ENCODE measurements around the gene CDK11B. TPM values are rescaled to one million over a fixed set of nuclear protein-coding genes. Genes with fewer than 3 reads are reported as not detected.

Gene CDK11B
- total and polyA plus RNA-seq, 2 donors (not counting 1 experiment from before 2014, with no cell fraction given) = 14.1 to 36.3 TPM

GRCh38 chr1:1603671-1604373, 55.0 kb downstream of the CDK11B start:
- H3K4me3 ChIP-seq (ENCODE audit: control extremely low read depth in 1 of 5, extremely low read depth in 1 of 5, insufficient read depth in 1 of 5, low read depth in 2 of 5, low read length in 4 of 5) = no peak overlapping the region
- no peaks in the 10 kb centered on the region for H3K36me3 ChIP-seq (replicated peaks in 1 of 2; ENCODE audit: control extremely low read depth in 1 of 2, control insufficient read depth in 1 of 2, extremely low read depth in 1 of 2, insufficient read depth in 2 of 2, low read length in 1 of 2)
- H3K9me3 Mint-ChIP-seq (ENCODE audit: insufficient read depth) = no peaks in the 10 kb centered on the region
- ChIA-PET CTCF (no interaction called here), POLR2A (interaction anchor here (0.5 to 0.8 kb wide), 2 partner anchors 11 to 20 kb away, joined by 3 to 10 read pairs; partner anchors contain the start of gene MIB2)
- peaks cover 31% of the 10 kb centered on the region for H3K4me1 Mint-ChIP-seq
- TF ChIP-seq EZH2 (IDR thresholded peaks at IDR 0.05; ENCODE audit: borderline replicate concordance, insufficient read depth, low read depth, low read length, poor library complexity, severe bottlenecking) = no peak
- TF ChIP-seq CTCF (IDR thresholded peaks at IDR 0.05) = no peak
- no peaks in the 10 kb centered on the region for H4K20me1 ChIP-seq (ENCODE audit: control insufficient read depth, insufficient read depth, low read length, poor library complexity, severe bottlenecking)
- H3K4me2 ChIP-seq (replicated peaks; ENCODE audit: low read depth, low read length, poor library complexity, severe bottlenecking) = no peak overlapping the region
- peaks cover 3% of the 10 kb centered on the region for H3K27me3 Mint-ChIP-seq
- no peak overlapping the region for H3K27ac ChIP-seq (ENCODE audit: low read length in 2 of 2)
- ATAC-seq (ENCODE audit: low read depth) = no peak
- peak; percentile 10 for DNase-seq
- H3K4me1 ChIP-seq (ENCODE audit: control insufficient read depth in 2 of 2, insufficient read depth in 2 of 2, low read length in 2 of 2) = peaks cover 27 to 37% of the 10 kb centered on the region in 2 donors
- H3K9ac ChIP-seq (ENCODE audit: low read length) = no peak overlapping the region
- peaks cover 0 to 17% (median 3%) of the 10 kb centered on the region in 4 experiments for H3K27me3 ChIP-seq (replicated peaks in 1 of 4; ENCODE audit: control extremely low read depth in 1 of 4, control insufficient read depth in 3 of 4, insufficient read depth in 4 of 4, low read length in 3 of 4)
- no peak overlapping the region for H3K27ac Mint-ChIP-seq
- WGBS (ENCODE audit: insufficient coverage) = 85% methylated on average over 10 of the region's 13 CpGs
- intact Hi-C loops (cut with micrococcal nuclease) = no loop called here
- H3K9me3 ChIP-seq (ENCODE audit: control extremely low read depth in 1 of 3, control insufficient read depth in 2 of 3, insufficient read depth in 1 of 3, low read length in 2 of 3) = no peaks in the 10 kb centered on the region
- H3K4me3 Mint-ChIP-seq = no peak overlapping the region
- no peak overlapping the region for H2AFZ ChIP-seq (ENCODE audit: insufficient read depth, low read depth, low read length, poor library complexity, severe bottlenecking)
- no peaks in the 10 kb centered on the region for H3K79me2 ChIP-seq (ENCODE audit: control insufficient read depth, insufficient read depth, low read length)

GRCh38 chr1:1602968-1603506, 55.8 kb downstream of the CDK11B start:
- DNase-seq (peak; percentile 26), ATAC-seq (ENCODE audit: low read depth) (no peak)
- H3K4me2 ChIP-seq (replicated peaks; ENCODE audit: low read depth, low read length, poor library complexity, severe bottlenecking) = peak overlapping the region; percentile 22
- TF ChIP-seq EZH2 (IDR thresholded peaks at IDR 0.05; ENCODE audit: borderline replicate concordance, insufficient read depth, low read depth, low read length, poor library complexity, severe bottlenecking) (no peak), CTCF (IDR thresholded peaks at IDR 0.05) (no peak)
- Mint-ChIP-seq H3K27me3 (peaks cover 5% of the 10 kb centered on the region), H3K9me3 (ENCODE audit: insufficient read depth) (no peaks in the 10 kb centered on the region), H3K4me3 (peak overlapping the region; percentile 10), H3K4me1 (peaks cover 34% of the 10 kb centered on the region), H3K27ac (no peak overlapping the region)
- WGBS (ENCODE audit: insufficient coverage) = 82% methylated on average over 13 of the region's 13 CpGs
- no peak overlapping the region for H2AFZ ChIP-seq (ENCODE audit: insufficient read depth, low read depth, low read length, poor library complexity, severe bottlenecking)
- intact Hi-C loops (cut with micrococcal nuclease) = no loop called here
- no peak overlapping the region for H3K9ac ChIP-seq (ENCODE audit: low read length)
- CTCF ChIA-PET = no interaction called here
- H4K20me1 ChIP-seq (ENCODE audit: control insufficient read depth, insufficient read depth, low read length, poor library complexity, severe bottlenecking) = no peaks in the 10 kb centered on the region
- no peak overlapping the region for H3K4me3 ChIP-seq (ENCODE audit: control extremely low read depth in 1 of 5, extremely low read depth in 1 of 5, insufficient read depth in 1 of 5, low read depth in 2 of 5, low read length in 4 of 5)
- POLR2A ChIA-PET = interaction anchor here (0.5 kb wide), 1 partner anchor 19 kb away, joined by 3 read pairs; no protein-coding TSS in a partner anchor
- H3K79me2 ChIP-seq (ENCODE audit: control insufficient read depth, insufficient read depth, low read length) = no peaks in the 10 kb centered on the region
- peaks cover 0 to 25% (median 5%) of the 10 kb centered on the region in 4 experiments for H3K27me3 ChIP-seq (replicated peaks in 1 of 4; ENCODE audit: control extremely low read depth in 1 of 4, control insufficient read depth in 3 of 4, insufficient read depth in 4 of 4, low read length in 3 of 4)
- H3K9me3 ChIP-seq (ENCODE audit: control extremely low read depth in 1 of 3, control insufficient read depth in 2 of 3, insufficient read depth in 1 of 3, low read length in 2 of 3) = peaks cover 0 to 5% (median 0%) of the 10 kb centered on the region in 3 donors
- H3K4me1 ChIP-seq (ENCODE audit: control insufficient read depth in 2 of 2, insufficient read depth in 2 of 2, low read length in 2 of 2) = peaks cover 27 to 42% of the 10 kb centered on the region in 2 donors
- no peaks in the 10 kb centered on the region for H3K36me3 ChIP-seq (replicated peaks in 1 of 2; ENCODE audit: control extremely low read depth in 1 of 2, control insufficient read depth in 1 of 2, extremely low read depth in 1 of 2, insufficient read depth in 2 of 2, low read length in 1 of 2)
- no peak overlapping the region for H3K27ac ChIP-seq (ENCODE audit: low read length in 2 of 2)

Measured in B cell (primary cell).